Adrenal gland (tissue), 5 donors: Measurements from ENCODE around the gene CDK13.

Source experiments
- CTCF ChIP-seq, 6 experiments: fragments of 450-650 bp in 4 of 6; fragments of 200-600 bp in 2 of 6; sonication (generic) in 1 of 6; IDR thresholded peaks; 1 replicate in 5 of 6; 2 replicates in 1 of 6; pipeline versions ENCODE4 v1.5.1 to v1.8.0; 2016 to 2021; ENCODE audit warnings: antibody characterized with exemption in 6 of 6, mild to moderate bottlenecking in 2 of 6, moderate library complexity in 1 of 6
- POLR2A ChIP-seq, 2 donors: fragments of 450-650 bp; IDR thresholded peaks; one replicate each; pipeline ENCODE4 v1.6.1; 2017; ENCODE audit warnings: antibody characterized with exemption in 2 of 2, mild to moderate bottlenecking in 2 of 2, moderate library complexity in 1 of 2
- donor health status: DM: no; HTN: no; CAD: no.

GRCh38 chr7:39921506-39922175 lies 28.4 kb upstream of the CDK13 start:
- TF ChIP-seq CTCF (IDR thresholded peaks at IDR 0.05) (no peak), POLR2A (IDR thresholded peaks at IDR 0.05) (no peak)
